HG03520 (cell line): ENCODE results near the gene ADAMTS18.

Source experiments
- ATAC-seq: cut with Tn5 transposase; IDR thresholded peaks from one replicate; pipeline ENCODE4 v1.9.1; 2021; ENCODE audit warnings: mild to moderate bottlenecking, moderate library complexity; ENCODE audit not compliant: unreplicated experiment

ADAMTS18 gene

GRCh38 chr16:77330332-77331042, 104.3 kb downstream of the ADAMTS18 start:
- ATAC-seq = no peak

- no peak for ATAC-seq
Observed at GRCh38 chr16:77328768-77329167, 106.1 kb downstream of the ADAMTS18 start.

- no peak for ATAC-seq
Observed at GRCh38 chr16:77328274-77328673, 106.6 kb downstream of the ADAMTS18 start.

GRCh38 chr16:77327717-77328116, 107.1 kb downstream of the ADAMTS18 start:
- ATAC-seq = peak; percentile 42

- ATAC-seq = no peak
Observed at GRCh38 chr16:77324729-77325128, 110.1 kb downstream of the ADAMTS18 start.

GRCh38 chr16:77323695-77324094, 111.1 kb downstream of the ADAMTS18 start:
- ATAC-seq = no peak

- no peak for ATAC-seq
Observed at GRCh38 chr16:77322757-77323156, 112.1 kb downstream of the ADAMTS18 start.

GRCh38 chr16:77317059-77317458, 117.8 kb downstream of the ADAMTS18 start:
- ATAC-seq = no peak

GRCh38 chr16:77310877-77311276, 124.0 kb downstream of the ADAMTS18 start:
- no peak for ATAC-seq

GRCh38 chr16:77308163-77308561, 126.7 kb downstream of the ADAMTS18 start:
- ATAC-seq = no peak

GRCh38 chr16:77307426-77308162, 127.2 kb downstream of the ADAMTS18 start:
- no peak for ATAC-seq

- no peak for ATAC-seq
Observed at GRCh38 chr16:77306075-77306474, 128.8 kb downstream of the ADAMTS18 start.

GRCh38 chr16:77304877-77305276, 130.0 kb downstream of the ADAMTS18 start:
- no peak for ATAC-seq

- no peak for ATAC-seq
Observed at GRCh38 chr16:77304134-77304533, 130.7 kb downstream of the ADAMTS18 start.

GRCh38 chr16:77302674-77303073, 132.2 kb downstream of the ADAMTS18 start:
- ATAC-seq = no peak

- no peak for ATAC-seq
Observed at GRCh38 chr16:77302249-77302648, 132.6 kb downstream of the ADAMTS18 start.

GRCh38 chr16:77300256-77300655, 134.6 kb downstream of the ADAMTS18 start:
- no peak for ATAC-seq

GRCh38 chr16:77299395-77299794, 135.4 kb downstream of the ADAMTS18 start:
- no peak for ATAC-seq

- ATAC-seq = no peak
Observed at GRCh38 chr16:77298418-77299360, 136.1 kb downstream of the ADAMTS18 start.

GRCh38 chr16:77297996-77298395, 136.8 kb downstream of the ADAMTS18 start:
- ATAC-seq = no peak

GRCh38 chr16:77295896-77296295, 138.9 kb downstream of the ADAMTS18 start:
- ATAC-seq = no peak
